K562 (cell line): ENCODE results near the gene RGS19. TPM values are rescaled to one million over a fixed set of nuclear protein-coding genes. Genes with fewer than 3 reads are reported as not detected.

ENCODE experiments used
- BCL6 ChIP-seq: fragments of 250-450 bp; sonication (Bioruptor Pico); IDR thresholded peaks from 2 replicates; pipeline ENCODE4 v1.4.0; 2020
- E2F1 ChIP-seq: sonication (generic); formaldehyde crosslinking; IDR thresholded peaks from 2 replicates; pipeline ENCODE4 v1.8.1; 2023; ENCODE audit warnings: mild to moderate bottlenecking, missing genetic modification reagents, moderate library complexity
- ELF1 ChIP-seq: fragments of 200-800 bp; sonication (Bioruptor generic); IDR thresholded peaks from 2 replicates; pipeline ENCODE4 v1.6.1; 2016; ENCODE audit warnings: missing genetic modification characterization, missing compliant biosample characterization
- ELF2 ChIP-seq: fragments of 250-450 bp; sonication (Bioruptor Pico); IDR thresholded peaks from 2 replicates; pipeline ENCODE4 v1.5.0; 2021; ENCODE audit warnings: mild to moderate bottlenecking
- KAT8 ChIP-seq: fragments of 450-650 bp; IDR thresholded peaks from 2 replicates; pipeline ENCODE4 v1.6.1; 2016; ENCODE audit warnings: low read depth, mild to moderate bottlenecking
- KLF6 ChIP-seq: fragments of 250-450 bp; sonication (Bioruptor Pico); IDR thresholded peaks from 2 replicates; pipeline ENCODE4 v1.4.0; 2020; ENCODE audit warnings: mild to moderate bottlenecking, moderate library complexity, borderline replicate concordance
- LARP7 ChIP-seq: fragments of 450-650 bp; IDR thresholded peaks from 2 replicates; pipeline ENCODE4 v1.6.1; 2016
- LCOR ChIP-seq: sonication (generic); formaldehyde crosslinking; IDR thresholded peaks from 2 replicates; pipeline ENCODE4 v1.8.0; 2022; ENCODE audit warnings: mild to moderate bottlenecking, missing genetic modification reagents
- MTA3 ChIP-seq: fragments of 450-650 bp; formaldehyde crosslinking; IDR thresholded peaks from 2 replicates; pipeline ENCODE4 v1.6.1; 2017; ENCODE audit warnings: mild to moderate bottlenecking, borderline replicate concordance
- NELFE ChIP-seq: IDR thresholded peaks from 2 replicates; pipeline ENCODE4 v1.6.1; 2011; ENCODE audit warnings: mild to moderate bottlenecking; ENCODE audit not compliant: insufficient read depth, insufficient read length
- PTRF ChIP-seq: fragments of 450-650 bp; IDR thresholded peaks from 2 replicates; pipeline ENCODE4 v1.6.1; 2016; ENCODE audit warnings: mild to moderate bottlenecking, missing genetic modification characterization, missing compliant biosample characterization
- RBM34 ChIP-seq: fragments of 200-400 bp; formaldehyde crosslinking; IDR thresholded peaks from 2 replicates; pipeline ENCODE4 v1.6.1; 2018; ENCODE audit warnings: low read length, borderline replicate concordance; ENCODE audit not compliant: insufficient read depth
- RERE ChIP-seq: sonication (generic); formaldehyde crosslinking; IDR thresholded peaks from 2 replicates; pipeline ENCODE4 v1.8.0; 2023; ENCODE audit warnings: missing genetic modification reagents, mild to moderate bottlenecking, borderline replicate concordance
- TGIF2 ChIP-seq: sonication (generic); formaldehyde crosslinking; IDR thresholded peaks from 2 replicates; pipeline ENCODE4 v1.8.1; 2022; ENCODE audit warnings: mild to moderate bottlenecking, missing genetic modification reagents, moderate library complexity
- TRIM24 ChIP-seq, 2 experiments: fragments of 450-650 bp; IDR thresholded peaks; 2 replicates each; pipeline ENCODE4 v1.6.1; 2016
- WHSC1 ChIP-seq: IDR thresholded peaks from one replicate; pipeline ENCODE4 v1.6.1; 2012; ENCODE audit warnings: low read length, control low read depth, inconsistent platforms
- ZNF280B ChIP-seq: fragments of 250-450 bp; sonication (Bioruptor Pico); IDR thresholded peaks from 2 replicates; pipeline ENCODE4 v1.5.1; 2021; ENCODE audit warnings: mild to moderate bottlenecking
- ZNF282 ChIP-seq: sonication (generic); formaldehyde crosslinking; IDR thresholded peaks from 2 replicates; pipeline ENCODE4 v1.8.1; 2023; ENCODE audit warnings: missing genetic modification reagents
- ZNF398 ChIP-seq: fragments of 250-450 bp; sonication (Bioruptor Pico); IDR thresholded peaks from 2 replicates; pipeline ENCODE4 v1.8.0; 2021; ENCODE audit warnings: moderate library complexity, mild to moderate bottlenecking, inconsistent platforms
- polyA plus RNA-seq, 8 experiments: library from polyadenylated mRNA; depleted of rRNA in 4 of 8; stranded (reverse) in 5 of 8; unstranded in 3 of 8; fragments of >200 nt; fragmentation: Nextera tagmentation in 2 of 8; fragmentation: Illumina TruSeq in 1 of 8; extraction: Ambion mirVana in 2 of 8; extraction: Trizol in 1 of 8; gene quantifications; 2 replicates each; pipeline versions ENCODE4 v1.2.1 to v1.2.3, GENCODE V29; 2011 to 2014; ENCODE audit warnings: inconsistent platforms in 1 of 8, missing spikeins in 1 of 8
- total RNA-seq, 7 experiments: library from RNA; depleted of rRNA in 6 of 7; stranded (reverse); fragments of >200 nt in 6 of 7; fragmentation: Illumina TruSeq in 2 of 7; extraction: Trizol in 2 of 7; gene quantifications; 2 replicates each; pipeline versions ENCODE4 v1.2.1 to v1.2.3, GENCODE V29; 2011 to 2021; ENCODE audit warnings: low replicate concordance in 1 of 7

Gene RGS19
- total and polyA plus RNA-seq, 9 of the 15 experiments (the other 6 are each of a cell fraction or from before 2014, with no cell fraction given), result 0.41 to 23.7 (median 14.6) TPM

GRCh38 chr20:64062596-64063388 is 16.5 kb downstream of the RGS19 start, which contains the start of gene TCEA2 (continued):
- TF ChIP-seq RERE (CRISPR knock-in tag), result no peak
- TF ChIP-seq LCOR, result 0 out of 2 replicates have a peak, but pooled peaks have one; percentile 45
- TF ChIP-seq MTA3, result peak; percentile 36; the same call in 1 of the 2 replicates
- TF ChIP-seq E2F1 (CRISPR knock-in tag), result 0 out of 2 replicates have a peak, but pooled peaks have one; percentile 67
- no peak for TF ChIP-seq ZNF280B (CRISPR knock-in tag)
- TF ChIP-seq KAT8, result no peak
- no peak for TF ChIP-seq ZNF398 (CRISPR knock-in tag)
- TF ChIP-seq TGIF2 (CRISPR knock-in tag), result no peak
- TF ChIP-seq TRIM24 (IDR thresholded peaks at IDR 0.05), result no peak
- no peak for TF ChIP-seq WHSC1
- no peak for TF ChIP-seq PTRF (tag)
- no peak for TF ChIP-seq ELF2 (CRISPR knock-in tag)
- peak; percentile 77; the same call in 1 of the 2 replicates for TF ChIP-seq KLF6 (CRISPR knock-in tag)
- TF ChIP-seq ZNF282 (CRISPR knock-in tag), result no peak
- TF ChIP-seq BCL6, result peak; percentile 89
- no peak for TF ChIP-seq NELFE
- TF ChIP-seq RBM34, result no peak
- no peak for TF ChIP-seq ELF1 (tag)
- no peak for TF ChIP-seq LARP7
